ENCODE data around the gene GART. TPM values are rescaled to one million over a fixed set of nuclear protein-coding genes. Genes with fewer than 3 reads are reported as not detected.
A peak's percentile ranks its signal among the peaks of the same experiment; 100 is the strongest.

Gene GART
- total and polyA plus RNA-seq, 10 of the 15 experiments (the other 5 are each of a cell fraction or from before 2014, with no cell fraction given) = 44.7 to 178 (median 106) TPM

GRCh38 chr21:33479679-33480480 is 62.0 kb downstream of the GART start, which contains the start of gene TMEM50B (continued):
- TF ChIP-seq, protein P1, sequence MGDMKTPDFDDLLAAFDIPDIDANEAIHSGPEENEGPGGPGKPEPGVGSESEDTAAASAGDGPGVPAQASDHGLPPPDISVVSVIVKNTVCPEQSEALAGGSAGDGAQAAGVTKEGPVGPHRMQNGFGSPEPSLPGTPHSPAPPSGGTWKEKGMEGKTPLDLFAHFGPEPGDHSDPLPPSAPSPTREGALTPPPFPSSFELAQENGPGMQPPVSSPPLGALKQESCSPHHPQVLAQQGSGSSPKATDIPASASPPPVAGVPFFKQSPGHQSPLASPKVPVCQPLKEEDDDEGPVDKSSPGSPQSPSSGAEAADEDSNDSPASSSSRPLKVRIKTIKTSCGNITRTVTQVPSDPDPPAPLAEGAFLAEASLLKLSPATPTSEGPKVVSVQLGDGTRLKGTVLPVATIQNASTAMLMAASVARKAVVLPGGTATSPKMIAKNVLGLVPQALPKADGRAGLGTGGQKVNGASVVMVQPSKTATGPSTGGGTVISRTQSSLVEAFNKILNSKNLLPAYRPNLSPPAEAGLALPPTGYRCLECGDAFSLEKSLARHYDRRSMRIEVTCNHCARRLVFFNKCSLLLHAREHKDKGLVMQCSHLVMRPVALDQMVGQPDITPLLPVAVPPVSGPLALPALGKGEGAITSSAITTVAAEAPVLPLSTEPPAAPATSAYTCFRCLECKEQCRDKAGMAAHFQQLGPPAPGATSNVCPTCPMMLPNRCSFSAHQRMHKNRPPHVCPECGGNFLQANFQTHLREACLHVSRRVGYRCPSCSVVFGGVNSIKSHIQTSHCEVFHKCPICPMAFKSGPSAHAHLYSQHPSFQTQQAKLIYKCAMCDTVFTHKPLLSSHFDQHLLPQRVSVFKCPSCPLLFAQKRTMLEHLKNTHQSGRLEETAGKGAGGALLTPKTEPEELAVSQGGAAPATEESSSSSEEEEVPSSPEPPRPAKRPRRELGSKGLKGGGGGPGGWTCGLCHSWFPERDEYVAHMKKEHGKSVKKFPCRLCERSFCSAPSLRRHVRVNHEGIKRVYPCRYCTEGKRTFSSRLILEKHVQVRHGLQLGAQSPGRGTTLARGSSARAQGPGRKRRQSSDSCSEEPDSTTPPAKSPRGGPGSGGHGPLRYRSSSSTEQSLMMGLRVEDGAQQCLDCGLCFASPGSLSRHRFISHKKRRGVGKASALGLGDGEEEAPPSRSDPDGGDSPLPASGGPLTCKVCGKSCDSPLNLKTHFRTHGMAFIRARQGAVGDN (IDR thresholded peaks at IDR 0.05) = peak; percentile 32
- TF ChIP-seq, protein P2, sequence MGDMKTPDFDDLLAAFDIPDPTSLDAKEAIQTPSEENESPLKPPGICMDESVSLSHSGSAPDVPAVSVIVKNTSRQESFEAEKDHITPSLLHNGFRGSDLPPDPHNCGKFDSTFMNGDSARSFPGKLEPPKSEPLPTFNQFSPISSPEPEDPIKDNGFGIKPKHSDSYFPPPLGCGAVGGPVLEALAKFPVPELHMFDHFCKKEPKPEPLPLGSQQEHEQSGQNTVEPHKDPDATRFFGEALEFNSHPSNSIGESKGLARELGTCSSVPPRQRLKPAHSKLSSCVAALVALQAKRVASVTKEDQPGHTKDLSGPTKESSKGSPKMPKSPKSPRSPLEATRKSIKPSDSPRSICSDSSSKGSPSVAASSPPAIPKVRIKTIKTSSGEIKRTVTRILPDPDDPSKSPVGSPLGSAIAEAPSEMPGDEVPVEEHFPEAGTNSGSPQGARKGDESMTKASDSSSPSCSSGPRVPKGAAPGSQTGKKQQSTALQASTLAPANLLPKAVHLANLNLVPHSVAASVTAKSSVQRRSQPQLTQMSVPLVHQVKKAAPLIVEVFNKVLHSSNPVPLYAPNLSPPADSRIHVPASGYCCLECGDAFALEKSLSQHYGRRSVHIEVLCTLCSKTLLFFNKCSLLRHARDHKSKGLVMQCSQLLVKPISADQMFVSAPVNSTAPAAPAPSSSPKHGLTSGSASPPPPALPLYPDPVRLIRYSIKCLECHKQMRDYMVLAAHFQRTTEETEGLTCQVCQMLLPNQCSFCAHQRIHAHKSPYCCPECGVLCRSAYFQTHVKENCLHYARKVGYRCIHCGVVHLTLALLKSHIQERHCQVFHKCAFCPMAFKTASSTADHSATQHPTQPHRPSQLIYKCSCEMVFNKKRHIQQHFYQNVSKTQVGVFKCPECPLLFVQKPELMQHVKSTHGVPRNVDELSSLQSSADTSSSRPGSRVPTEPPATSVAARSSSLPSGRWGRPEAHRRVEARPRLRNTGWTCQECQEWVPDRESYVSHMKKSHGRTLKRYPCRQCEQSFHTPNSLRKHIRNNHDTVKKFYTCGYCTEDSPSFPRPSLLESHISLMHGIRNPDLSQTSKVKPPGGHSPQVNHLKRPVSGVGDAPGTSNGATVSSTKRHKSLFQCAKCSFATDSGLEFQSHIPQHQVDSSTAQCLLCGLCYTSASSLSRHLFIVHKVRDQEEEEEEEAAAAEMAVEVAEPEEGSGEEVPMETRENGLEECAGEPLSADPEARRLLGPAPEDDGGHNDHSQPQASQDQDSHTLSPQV (IDR thresholded peaks at IDR 0.05) = no peak
- TF ChIP-seq, protein P3, sequence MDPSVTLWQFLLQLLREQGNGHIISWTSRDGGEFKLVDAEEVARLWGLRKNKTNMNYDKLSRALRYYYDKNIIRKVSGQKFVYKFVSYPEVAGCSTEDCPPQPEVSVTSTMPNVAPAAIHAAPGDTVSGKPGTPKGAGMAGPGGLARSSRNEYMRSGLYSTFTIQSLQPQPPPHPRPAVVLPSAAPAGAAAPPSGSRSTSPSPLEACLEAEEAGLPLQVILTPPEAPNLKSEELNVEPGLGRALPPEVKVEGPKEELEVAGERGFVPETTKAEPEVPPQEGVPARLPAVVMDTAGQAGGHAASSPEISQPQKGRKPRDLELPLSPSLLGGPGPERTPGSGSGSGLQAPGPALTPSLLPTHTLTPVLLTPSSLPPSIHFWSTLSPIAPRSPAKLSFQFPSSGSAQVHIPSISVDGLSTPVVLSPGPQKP (IDR thresholded peaks at IDR 0.05; ENCODE audit: low read depth, low read length) = 0 out of 2 replicates have a peak, but pooled peaks have one; percentile 12
- TF ChIP-seq, protein P4, sequence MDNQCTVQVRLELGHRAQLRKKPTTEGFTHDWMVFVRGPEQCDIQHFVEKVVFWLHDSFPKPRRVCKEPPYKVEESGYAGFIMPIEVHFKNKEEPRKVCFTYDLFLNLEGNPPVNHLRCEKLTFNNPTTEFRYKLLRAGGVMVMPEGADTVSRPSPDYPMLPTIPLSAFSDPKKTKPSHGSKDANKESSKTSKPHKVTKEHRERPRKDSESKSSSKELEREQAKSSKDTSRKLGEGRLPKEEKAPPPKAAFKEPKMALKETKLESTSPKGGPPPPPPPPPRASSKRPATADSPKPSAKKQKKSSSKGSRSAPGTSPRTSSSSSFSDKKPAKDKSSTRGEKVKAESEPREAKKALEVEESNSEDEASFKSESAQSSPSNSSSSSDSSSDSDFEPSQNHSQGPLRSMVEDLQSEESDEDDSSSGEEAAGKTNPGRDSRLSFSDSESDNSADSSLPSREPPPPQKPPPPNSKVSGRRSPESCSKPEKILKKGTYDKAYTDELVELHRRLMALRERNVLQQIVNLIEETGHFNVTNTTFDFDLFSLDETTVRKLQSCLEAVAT (IDR thresholded peaks at IDR 0.05) = no peak
- peak; percentile 26; the same call in 1 of the 2 replicates for TF ChIP-seq HCFC1 (IDR thresholded peaks at IDR 0.05; ENCODE audit: low read length)
- TF ChIP-seq POU2F2 (IDR thresholded peaks at IDR 0.05; ENCODE audit: borderline replicate concordance, low read depth, low read length) = peak; percentile 65
- TF ChIP-seq ETV6 (conservative IDR thresholded peaks at IDR 0.05 in 1 of 2, IDR thresholded peaks at IDR 0.05 in 1 of 2; ENCODE audit: borderline replicate concordance in 1 of 2, low read depth in 1 of 2) = no peak
- no peak for TF ChIP-seq BMI1 (IDR thresholded peaks at IDR 0.05; ENCODE audit: borderline replicate concordance)
- no peak; the same call in 1 of the 2 replicates for TF ChIP-seq CREB1 (IDR thresholded peaks at IDR 0.05; ENCODE audit: low read depth)
- TF ChIP-seq, protein P5, sequence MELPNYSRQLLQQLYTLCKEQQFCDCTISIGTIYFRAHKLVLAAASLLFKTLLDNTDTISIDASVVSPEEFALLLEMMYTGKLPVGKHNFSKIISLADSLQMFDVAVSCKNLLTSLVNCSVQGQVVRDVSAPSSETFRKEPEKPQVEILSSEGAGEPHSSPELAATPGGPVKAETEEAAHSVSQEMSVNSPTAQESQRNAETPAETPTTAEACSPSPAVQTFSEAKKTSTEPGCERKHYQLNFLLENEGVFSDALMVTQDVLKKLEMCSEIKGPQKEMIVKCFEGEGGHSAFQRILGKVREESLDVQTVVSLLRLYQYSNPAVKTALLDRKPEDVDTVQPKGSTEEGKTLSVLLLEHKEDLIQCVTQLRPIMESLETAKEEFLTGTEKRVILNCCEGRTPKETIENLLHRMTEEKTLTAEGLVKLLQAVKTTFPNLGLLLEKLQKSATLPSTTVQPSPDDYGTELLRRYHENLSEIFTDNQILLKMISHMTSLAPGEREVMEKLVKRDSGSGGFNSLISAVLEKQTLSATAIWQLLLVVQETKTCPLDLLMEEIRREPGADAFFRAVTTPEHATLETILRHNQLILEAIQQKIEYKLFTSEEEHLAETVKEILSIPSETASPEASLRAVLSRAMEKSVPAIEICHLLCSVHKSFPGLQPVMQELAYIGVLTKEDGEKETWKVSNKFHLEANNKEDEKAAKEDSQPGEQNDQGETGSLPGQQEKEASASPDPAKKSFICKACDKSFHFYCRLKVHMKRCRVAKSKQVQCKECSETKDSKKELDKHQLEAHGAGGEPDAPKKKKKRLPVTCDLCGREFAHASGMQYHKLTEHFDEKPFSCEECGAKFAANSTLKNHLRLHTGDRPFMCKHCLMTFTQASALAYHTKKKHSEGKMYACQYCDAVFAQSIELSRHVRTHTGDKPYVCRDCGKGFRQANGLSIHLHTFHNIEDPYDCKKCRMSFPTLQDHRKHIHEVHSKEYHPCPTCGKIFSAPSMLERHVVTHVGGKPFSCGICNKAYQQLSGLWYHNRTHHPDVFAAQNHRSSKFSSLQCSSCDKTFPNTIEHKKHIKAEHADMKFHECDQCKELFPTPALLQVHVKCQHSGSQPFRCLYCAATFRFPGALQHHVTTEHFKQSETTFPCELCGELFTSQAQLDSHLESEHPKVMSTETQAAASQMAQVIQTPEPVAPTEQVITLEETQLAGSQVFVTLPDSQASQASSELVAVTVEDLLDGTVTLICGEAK (IDR thresholded peaks at IDR 0.05; ENCODE audit: borderline replicate concordance) = no peak; the same call in 1 of the 2 replicates

Data from GM12878 (cell line).